Activated CD8-positive, alpha-beta memory T cell treated with anti-CD3 and anti-CD28 coated beads, Interleukin-2, amount 50 U/mL, for 1 hour (primary cell): ENCODE data around the gene C19orf12.

Experiments
- DNase-seq: peaks from one replicate; pipeline ENCODE4 v3.0.0-alpha.2; 2020; ENCODE audit errors: extremely low read depth

The C19orf12 gene

GRCh38 chr19:29697523-29698261, 17.4 kb downstream of the C19orf12 start:
- no peak for DNase-seq

GRCh38 chr19:29696565-29696846, 18.6 kb downstream of the C19orf12 start:
- DNase-seq = no peak

GRCh38 chr19:29695765-29696564, 19.1 kb downstream of the C19orf12 start:
- no peak for DNase-seq

- DNase-seq = peak; percentile 46
These were observed 20.1 kb downstream of the C19orf12 start for GRCh38 chr19:29694669-29695627.

- no peak for DNase-seq
These were observed 20.9 kb downstream of the C19orf12 start for GRCh38 chr19:29694161-29694560.

GRCh38 chr19:29690842-29691241, 24.2 kb downstream of the C19orf12 start:
- no peak for DNase-seq

GRCh38 chr19:29687897-29688728, 26.9 kb downstream of the C19orf12 start:
- no peak for DNase-seq

- DNase-seq = no peak
These were observed 27.7 kb downstream of the C19orf12 start for GRCh38 chr19:29687244-29687896.

GRCh38 chr19:29686285-29686805, 28.7 kb downstream of the C19orf12 start:
- DNase-seq = no peak

GRCh38 chr19:29685326-29685725, 29.7 kb downstream of the C19orf12 start:
- DNase-seq = no peak

GRCh38 chr19:29683009-29683408, 32.1 kb downstream of the C19orf12 start:
- DNase-seq = no peak

GRCh38 chr19:29682236-29682895, 32.7 kb downstream of the C19orf12 start:
- DNase-seq = no peak

GRCh38 chr19:29681422-29682235, 33.4 kb downstream of the C19orf12 start:
- no peak for DNase-seq

GRCh38 chr19:29680937-29681336, 34.1 kb downstream of the C19orf12 start:
- no peak for DNase-seq

GRCh38 chr19:29680447-29680846, 34.6 kb downstream of the C19orf12 start:
- peak; percentile 51 for DNase-seq

GRCh38 chr19:29679598-29680210, 35.4 kb downstream of the C19orf12 start:
- no peak for DNase-seq

- no peak for DNase-seq
These were observed 36.5 kb downstream of the C19orf12 start for GRCh38 chr19:29678484-29679106.
